Measurements from ENCODE around the gene LAMC1.

Gene LAMC1

DNA sequence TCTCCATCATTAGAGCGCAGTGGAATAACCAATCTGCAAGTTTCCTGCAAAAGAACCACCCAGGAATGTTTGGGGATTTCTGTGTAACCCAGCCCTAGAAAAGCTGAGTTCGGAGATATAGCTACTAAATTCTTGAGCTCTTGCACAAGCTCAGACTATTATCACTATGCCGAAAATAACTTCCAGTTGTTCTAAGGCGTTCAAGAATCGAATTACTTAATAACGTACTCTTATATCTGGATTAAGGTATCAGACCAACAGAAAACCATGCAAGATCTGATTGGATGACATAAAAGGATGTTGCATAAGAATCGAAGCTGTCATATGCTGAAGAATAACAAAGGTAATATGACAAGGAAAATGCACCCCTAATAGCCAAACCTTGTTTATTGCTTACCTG is 155.3 kb downstream of the LAMC1 start:
- peaks cover 10% of the 10 kb centered on the region; the same call in 1 of the 2 replicates for H3K4me1 ChIP-seq (ENCODE audit: insufficient read depth, low read length)
- no peak overlapping the region for H3K4me3 ChIP-seq (ENCODE audit: low read length)
- H3K36me3 ChIP-seq (ENCODE audit: insufficient read depth, low read length) = no peaks in the 10 kb centered on the region
- 96% methylated on average over 7 of the region's 7 CpGs for WGBS
- no peaks in the 10 kb centered on the region for H3K9me3 ChIP-seq (ENCODE audit: insufficient read depth, low read depth, low read length)
- H3K9ac ChIP-seq (ENCODE audit: low read depth, low read length) = no peak overlapping the region
- H3K27ac ChIP-seq (ENCODE audit: low read depth, low read length) = no peak overlapping the region
- H3K27me3 ChIP-seq (ENCODE audit: insufficient read depth, low read length) = no peaks in the 10 kb centered on the region

DNA sequence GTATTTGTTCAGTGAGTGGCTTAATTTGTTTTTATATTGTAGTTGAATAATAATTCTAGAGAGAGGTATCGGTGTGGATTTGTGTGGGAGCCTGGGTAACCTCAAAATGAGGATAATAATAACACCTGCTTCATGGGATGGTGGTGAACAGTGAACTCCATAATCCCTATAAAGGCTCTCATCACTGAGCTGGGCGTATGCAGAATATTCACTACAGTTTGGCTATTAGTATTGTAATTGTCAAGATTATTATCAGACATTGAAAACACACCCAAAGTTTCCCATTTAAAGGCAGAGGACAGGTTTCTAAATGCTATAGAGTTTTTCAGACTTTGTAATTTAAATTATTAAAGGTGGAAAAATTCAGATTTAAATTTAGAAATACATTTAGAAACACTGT is 155.8 kb downstream of the LAMC1 start:
- Histone ChIP-seq H3K36me3 (ENCODE audit: insufficient read depth, low read length) (no peaks in the 10 kb centered on the region), H3K27me3 (ENCODE audit: insufficient read depth, low read length) (no peaks in the 10 kb centered on the region), H3K9ac (ENCODE audit: low read depth, low read length) (no peak overlapping the region), H3K4me3 (ENCODE audit: low read length) (no peak overlapping the region), H3K4me1 (ENCODE audit: insufficient read depth, low read length) (peaks cover 10% of the 10 kb centered on the region; the same call in 1 of the 2 replicates), H3K27ac (ENCODE audit: low read depth, low read length) (no peak overlapping the region), H3K9me3 (ENCODE audit: insufficient read depth, low read depth, low read length) (no peaks in the 10 kb centered on the region)
- 100% methylated on average over 1 of the region's 2 CpGs for WGBS

DNA sequence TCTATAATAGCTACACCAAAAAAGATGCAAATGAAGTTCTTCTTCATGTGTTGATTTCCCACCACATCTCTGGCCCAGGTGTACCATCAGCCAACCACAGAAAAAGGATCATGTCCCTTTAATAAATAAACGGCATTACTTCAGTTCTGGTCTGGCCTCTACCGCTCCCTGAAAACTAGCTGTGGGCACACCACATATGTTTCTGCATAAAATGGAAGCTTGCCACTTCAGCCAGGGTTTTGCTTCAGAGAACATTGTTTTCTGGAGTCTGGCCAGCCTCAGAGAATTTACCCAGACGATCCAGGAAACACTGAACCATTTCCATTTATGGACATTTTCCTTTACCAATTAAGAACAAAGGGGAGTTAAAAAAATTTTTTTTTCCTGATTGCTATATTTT is 157.0 kb downstream of the LAMC1 start:
- no peak overlapping the region for H3K4me3 ChIP-seq (ENCODE audit: low read length)
- no peak overlapping the region for H3K27ac ChIP-seq (ENCODE audit: low read depth, low read length)
- 80% methylated on average over 3 of the region's 3 CpGs for WGBS
- H3K27me3 ChIP-seq (ENCODE audit: insufficient read depth, low read length) = no peaks in the 10 kb centered on the region
- no peak overlapping the region for H3K9ac ChIP-seq (ENCODE audit: low read depth, low read length)
- peaks cover 10% of the 10 kb centered on the region; the same call in 1 of the 2 replicates for H3K4me1 ChIP-seq (ENCODE audit: insufficient read depth, low read length)
- no peaks in the 10 kb centered on the region for H3K9me3 ChIP-seq (ENCODE audit: insufficient read depth, low read depth, low read length)
- no peaks in the 10 kb centered on the region for H3K36me3 ChIP-seq (ENCODE audit: insufficient read depth, low read length)

DNA sequence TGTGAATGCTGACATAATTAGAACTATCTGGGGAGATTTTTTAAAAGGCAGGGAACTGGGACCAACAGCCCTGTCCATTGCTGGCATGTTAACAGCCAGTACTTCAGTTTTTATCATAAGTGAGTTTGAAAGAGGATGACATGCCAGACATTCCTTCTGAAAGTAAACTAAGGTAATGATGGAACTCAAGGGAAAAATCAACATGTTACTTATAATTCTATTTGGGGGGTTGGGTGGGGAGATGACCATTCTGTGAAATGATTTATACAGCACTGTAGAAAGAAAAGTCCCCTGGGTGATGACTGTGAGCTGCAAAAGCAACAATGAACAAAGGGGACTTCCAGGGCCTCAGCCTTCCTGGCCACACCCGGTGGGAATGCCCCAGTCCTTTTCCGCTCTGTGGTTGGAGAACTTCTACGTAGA is 157.4 kb downstream of the LAMC1 start:
- H3K4me3 ChIP-seq (ENCODE audit: low read length) = no peak overlapping the region
- WGBS = 50% methylated on average over 1 of the region's 3 CpGs
- H3K9ac ChIP-seq (ENCODE audit: low read depth, low read length) = no peak overlapping the region
- no peaks in the 10 kb centered on the region for H3K36me3 ChIP-seq (ENCODE audit: insufficient read depth, low read length)
- peaks cover 10% of the 10 kb centered on the region; the same call in 1 of the 2 replicates for H3K4me1 ChIP-seq (ENCODE audit: insufficient read depth, low read length)
- H3K27me3 ChIP-seq (ENCODE audit: insufficient read depth, low read length) = no peaks in the 10 kb centered on the region
- H3K27ac ChIP-seq (ENCODE audit: low read depth, low read length) = no peak overlapping the region
- H3K9me3 ChIP-seq (ENCODE audit: insufficient read depth, low read depth, low read length) = no peaks in the 10 kb centered on the region

DNA sequence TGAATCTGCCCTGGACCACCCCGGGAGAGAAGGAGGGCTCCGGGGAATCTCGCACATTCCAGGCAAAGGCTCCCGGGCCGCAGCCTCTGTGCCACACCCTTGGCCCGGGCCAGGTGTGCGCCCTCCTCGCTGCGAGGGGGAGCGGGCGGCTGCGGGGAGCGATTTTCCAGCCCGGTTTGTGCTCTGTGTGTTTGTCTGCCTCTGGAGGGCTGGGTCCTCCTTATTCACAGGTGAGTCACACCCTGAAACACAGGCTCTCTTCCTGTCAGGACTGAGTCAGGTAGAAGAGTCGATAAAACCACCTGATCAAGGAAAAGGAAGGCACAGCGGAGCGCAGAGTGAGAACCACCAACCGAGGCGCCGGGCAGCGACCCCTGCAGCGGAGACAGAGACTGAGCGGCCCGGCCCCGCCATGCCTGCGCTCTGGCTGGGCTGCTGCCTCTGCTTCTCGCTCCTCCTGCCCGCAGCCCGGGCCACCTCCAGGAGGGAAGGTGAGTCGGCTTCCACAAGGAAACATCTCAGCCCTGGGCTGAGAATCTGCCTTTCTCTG is 162.8 kb downstream of the LAMC1 start, which contains the start of gene LAMC2:
TSS of gene LAMC2 (plus strand) at position 324 of the 550 bp plus-strand sequence. CDS start at position 413, 89 bp downstream.
- Histone ChIP-seq H3K27me3 (ENCODE audit: insufficient read depth, low read length) (peaks cover 6% of the 10 kb centered on the region; the same call in 1 of the 2 replicates), H3K9me3 (ENCODE audit: insufficient read depth, low read depth, low read length) (no peaks in the 10 kb centered on the region), H3K27ac (ENCODE audit: low read depth, low read length) (peak within 1 kb of the TSS; percentile 73), H3K36me3 (ENCODE audit: insufficient read depth, low read length) (no peaks in the 10 kb centered on the region), H3K9ac (ENCODE audit: low read depth, low read length) (peak within 1 kb of the TSS; percentile 73), H3K4me1 (ENCODE audit: insufficient read depth, low read length) (peaks cover 5% of the 10 kb centered on the region; the same call in 1 of the 2 replicates), H3K4me3 (ENCODE audit: low read length) (peak within 1 kb of the TSS; percentile 62)
- WGBS = under 1% methylated on average over 30 of the region's 30 CpGs

DNA sequence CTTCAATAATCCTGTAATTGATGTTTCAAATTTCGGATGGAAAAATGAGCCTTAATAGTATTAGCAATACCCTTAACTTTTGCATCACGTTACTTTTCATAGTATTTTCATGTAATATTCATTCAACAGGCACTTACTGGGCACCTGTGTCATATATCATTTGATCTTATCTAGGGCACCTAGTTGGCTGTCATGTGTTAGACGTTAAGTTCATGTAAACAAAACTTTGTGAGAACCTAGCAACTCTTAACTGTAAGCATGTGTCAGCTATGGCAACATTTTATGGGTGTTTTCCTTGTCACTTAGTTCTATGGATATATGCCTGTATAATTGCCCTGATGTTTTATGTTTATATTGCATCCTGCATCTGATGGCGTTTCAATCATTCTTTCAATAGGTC is 163.6 kb downstream of the LAMC1 start:
- Histone ChIP-seq H3K36me3 (ENCODE audit: insufficient read depth, low read length) (no peaks in the 10 kb centered on the region), H3K4me1 (ENCODE audit: insufficient read depth, low read length) (peaks cover 4% of the 10 kb centered on the region; the same call in 1 of the 2 replicates), H3K4me3 (ENCODE audit: low read length) (peak overlapping the region; percentile 62), H3K9ac (ENCODE audit: low read depth, low read length) (no peak overlapping the region), H3K27ac (ENCODE audit: low read depth, low read length) (no peak overlapping the region), H3K9me3 (ENCODE audit: insufficient read depth, low read depth, low read length) (no peaks in the 10 kb centered on the region), H3K27me3 (ENCODE audit: insufficient read depth, low read length) (peaks cover 6% of the 10 kb centered on the region; the same call in 1 of the 2 replicates)
- WGBS = 93% methylated on average over 4 of the region's 4 CpGs

DNA sequence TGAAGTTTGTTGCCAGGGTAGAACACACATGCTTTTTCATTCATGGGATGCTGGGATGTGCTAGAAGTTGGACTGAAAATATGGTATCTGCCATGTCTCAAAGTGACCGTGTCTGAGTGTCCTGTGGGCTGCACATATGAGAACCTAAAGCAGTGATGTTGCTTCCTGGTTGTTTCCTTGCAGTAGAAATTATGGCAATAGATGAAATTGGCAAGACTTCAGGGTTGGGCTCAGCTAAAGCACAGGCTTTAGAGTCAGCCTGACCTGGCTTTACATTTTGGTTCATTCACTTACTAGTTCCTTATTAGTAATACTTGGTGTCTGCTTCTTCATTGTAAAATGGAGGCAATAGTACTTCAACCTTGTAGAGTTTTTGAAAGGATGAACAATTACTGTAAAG is 165.0 kb downstream of the LAMC1 start:
- no peaks in the 10 kb centered on the region for H3K9me3 ChIP-seq (ENCODE audit: insufficient read depth, low read depth, low read length)
- H3K27ac ChIP-seq (ENCODE audit: low read depth, low read length) = no peak overlapping the region
- peaks cover 6% of the 10 kb centered on the region; the same call in 1 of the 2 replicates for H3K27me3 ChIP-seq (ENCODE audit: insufficient read depth, low read length)
- no peak overlapping the region for H3K9ac ChIP-seq (ENCODE audit: low read depth, low read length)
- 95% methylated on average over 1 of the region's 1 CpG for whole genome bisulfite sequencing
- no peaks in the 10 kb centered on the region for H3K36me3 ChIP-seq (ENCODE audit: insufficient read depth, low read length)
- no peak overlapping the region for H3K4me3 ChIP-seq (ENCODE audit: low read length)
- peaks cover 8% of the 10 kb centered on the region for H3K4me1 ChIP-seq (ENCODE audit: insufficient read depth, low read length)

DNA sequence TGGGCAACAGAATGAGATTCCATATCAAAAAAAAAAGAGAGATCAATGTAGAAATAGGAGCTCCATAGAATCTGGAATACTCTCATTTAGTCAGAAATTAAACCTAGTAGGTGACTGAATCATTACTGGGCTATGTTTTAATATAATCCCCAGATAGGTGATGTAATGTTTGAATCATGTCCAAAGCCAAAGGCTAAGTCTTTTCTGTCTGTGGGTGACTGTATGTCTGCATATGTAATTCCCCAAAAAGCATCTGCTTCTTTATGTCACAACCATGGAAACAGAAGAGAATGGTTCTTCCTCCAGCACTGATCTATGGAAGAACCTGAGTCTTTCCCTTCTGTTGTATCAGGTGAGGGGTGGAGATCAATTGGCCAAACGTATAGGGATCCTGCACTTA is 168.6 kb downstream of the LAMC1 start:
- no peak overlapping the region for H3K9ac ChIP-seq (ENCODE audit: low read depth, low read length)
- H3K36me3 ChIP-seq (ENCODE audit: insufficient read depth, low read length) = no peaks in the 10 kb centered on the region
- WGBS = 71% methylated on average over 1 of the region's 1 CpG
- H3K9me3 ChIP-seq (ENCODE audit: insufficient read depth, low read depth, low read length) = no peaks in the 10 kb centered on the region
- peaks cover 25% of the 10 kb centered on the region for H3K4me1 ChIP-seq (ENCODE audit: insufficient read depth, low read length)
- 0 out of 2 replicates have a peak, but pooled peaks cover under 1% of the 10 kb centered on the region for H3K27me3 ChIP-seq (ENCODE audit: insufficient read depth, low read length)
- H3K4me3 ChIP-seq (ENCODE audit: low read length) = no peak overlapping the region
- H3K27ac ChIP-seq (ENCODE audit: low read depth, low read length) = no peak overlapping the region

DNA sequence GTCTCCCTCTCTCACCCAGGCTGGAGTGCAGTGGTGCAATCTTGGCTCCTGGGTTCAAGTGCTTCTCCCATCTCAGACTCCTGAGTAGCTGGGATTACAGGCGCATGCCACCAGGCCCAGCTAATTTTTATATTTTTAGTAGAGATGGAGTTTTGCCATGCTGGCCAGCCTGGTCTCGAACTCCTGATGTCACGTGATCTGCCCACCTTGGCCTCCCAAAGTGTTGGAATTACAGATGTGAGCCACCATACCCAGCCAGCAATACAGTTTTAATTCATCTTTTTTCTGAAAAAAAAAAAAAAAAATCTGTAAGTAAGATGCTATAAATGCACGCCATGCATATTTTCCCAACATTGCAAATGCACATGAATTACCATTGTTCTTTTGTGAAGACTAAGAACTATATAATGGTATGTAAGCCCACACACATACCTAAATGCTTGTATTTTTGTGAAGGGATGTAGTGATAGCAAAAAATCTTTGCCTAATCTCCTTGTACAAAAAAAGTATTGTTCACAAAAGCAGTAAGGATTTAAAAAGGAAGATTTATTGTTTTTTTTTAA is 170.8 kb downstream of the LAMC1 start:
- Histone ChIP-seq H3K4me3 (ENCODE audit: low read length) (no peak overlapping the region), H3K4me1 (ENCODE audit: insufficient read depth, low read length) (peaks cover 25% of the 10 kb centered on the region), H3K27ac (ENCODE audit: low read depth, low read length) (no peak overlapping the region), H3K36me3 (ENCODE audit: insufficient read depth, low read length) (no peaks in the 10 kb centered on the region), H3K9ac (ENCODE audit: low read depth, low read length) (no peak overlapping the region), H3K9me3 (ENCODE audit: insufficient read depth, low read depth, low read length) (no peaks in the 10 kb centered on the region), H3K27me3 (ENCODE audit: insufficient read depth, low read length) (no peaks in the 10 kb centered on the region)
- 90% methylated on average over 3 of the region's 4 CpGs for WGBS

DNA sequence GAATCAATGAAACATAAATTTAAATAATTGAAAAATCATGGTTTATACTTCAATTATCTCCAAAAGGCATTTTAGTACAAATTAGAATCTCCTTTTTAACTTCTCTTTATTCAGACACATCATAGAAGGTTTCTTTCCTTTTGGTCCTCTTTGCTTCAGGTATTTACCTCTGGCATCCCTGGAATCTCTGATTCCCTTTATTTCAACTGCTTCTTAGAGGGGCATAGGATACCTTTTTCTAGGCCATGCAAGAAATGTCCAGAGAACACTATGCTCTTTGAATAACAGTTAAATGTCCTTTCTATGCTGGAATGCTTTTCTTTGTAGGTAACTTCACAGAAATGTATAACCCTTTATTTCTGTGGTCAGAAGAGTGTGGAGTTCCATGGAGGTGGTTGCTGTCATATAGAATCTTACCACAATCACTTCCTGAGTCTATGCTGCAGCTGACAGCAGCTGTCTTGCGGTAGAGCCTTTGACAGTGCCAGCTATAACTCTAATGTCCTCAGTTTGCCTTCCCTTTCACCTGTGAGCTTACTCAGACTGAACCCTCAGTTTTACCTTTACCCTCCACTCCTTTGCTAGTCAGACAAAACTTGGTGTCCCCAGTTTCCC is 171.4 kb downstream of the LAMC1 start:
- Histone ChIP-seq H3K27ac (ENCODE audit: low read depth, low read length) (peak overlapping the region; percentile 56; the same call in 1 of the 2 replicates), H3K4me1 (ENCODE audit: insufficient read depth, low read length) (peaks cover 25% of the 10 kb centered on the region), H3K9me3 (ENCODE audit: insufficient read depth, low read depth, low read length) (no peaks in the 10 kb centered on the region), H3K9ac (ENCODE audit: low read depth, low read length) (no peak overlapping the region), H3K4me3 (ENCODE audit: low read length) (no peak overlapping the region), H3K36me3 (ENCODE audit: insufficient read depth, low read length) (no peaks in the 10 kb centered on the region), H3K27me3 (ENCODE audit: insufficient read depth, low read length) (no peaks in the 10 kb centered on the region)
- 94% methylated on average over 1 of the region's 1 CpG for WGBS

DNA sequence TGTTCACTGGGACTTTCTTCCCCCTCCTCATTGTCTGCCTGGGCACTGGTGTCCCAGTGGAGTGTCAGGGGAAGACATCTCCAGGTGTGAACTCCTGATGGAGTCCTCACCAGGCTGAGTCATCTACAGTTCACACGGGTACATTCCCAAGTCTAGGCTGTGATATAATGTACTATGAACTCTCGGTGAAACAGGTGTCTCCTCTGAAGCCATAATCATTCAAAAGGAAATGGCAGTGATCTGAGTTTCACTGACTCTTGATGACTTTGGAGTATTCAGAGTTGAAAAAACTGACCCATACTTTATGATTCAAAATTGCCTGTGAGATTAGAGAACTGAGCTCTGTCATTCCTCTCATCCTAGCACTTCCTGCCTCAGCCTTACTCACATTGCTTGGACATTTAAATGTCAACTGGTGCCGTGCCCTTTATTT is 171.9 kb downstream of the LAMC1 start:
- WGBS = 64% methylated on average over 3 of the region's 3 CpGs
- peak overlapping the region; percentile 56; the same call in 1 of the 2 replicates for H3K27ac ChIP-seq (ENCODE audit: low read depth, low read length)

More for the DNA sequence above, 171.9 kb downstream of the LAMC1 start:
- Histone ChIP-seq H3K9ac (ENCODE audit: low read depth, low read length) (no peak overlapping the region), H3K9me3 (ENCODE audit: insufficient read depth, low read depth, low read length) (no peaks in the 10 kb centered on the region), H3K4me1 (ENCODE audit: insufficient read depth, low read length) (peaks cover 25% of the 10 kb centered on the region), H3K36me3 (ENCODE audit: insufficient read depth, low read length) (no peaks in the 10 kb centered on the region), H3K4me3 (ENCODE audit: low read length) (no peak overlapping the region), H3K27me3 (ENCODE audit: insufficient read depth, low read length) (no peaks in the 10 kb centered on the region)

Data from HUES64 (cell line).